ENCODE results near the gene WDR82.

GRCh38 chr3:52326976-52327375 is 48.5 kb upstream of the WDR82 start:
- TF ChIP-seq POLR2A (IDR thresholded peaks at IDR 0.05), result no peak
- TF ChIP-seq CTCF (IDR thresholded peaks at IDR 0.05), result no peak
